T-helper 22 cell (primary cell): Measurements from ENCODE around the gene COL23A1.

Experiments
- DNase-seq: peaks from one replicate; pipeline ENCODE4 v3.0.0-alpha.2; 2020; ENCODE audit warnings: low read depth

The COL23A1 gene

GRCh38 chr5:178280631-178281030, 309.6 kb downstream of the COL23A1 start:
- DNase-seq: no peak

- no peak for DNase-seq
Observed at GRCh38 chr5:178279723-178280438, 310.3 kb downstream of the COL23A1 start.

GRCh38 chr5:178279026-178279722, 311.0 kb downstream of the COL23A1 start:
- no peak for DNase-seq

- no peak for DNase-seq
Observed at GRCh38 chr5:178278358-178279023, 311.7 kb downstream of the COL23A1 start.

GRCh38 chr5:178277866-178278265, 312.3 kb downstream of the COL23A1 start:
- no peak for DNase-seq

GRCh38 chr5:178277346-178277745, 312.8 kb downstream of the COL23A1 start:
- no peak for DNase-seq

GRCh38 chr5:178274781-178275537, 315.2 kb downstream of the COL23A1 start:
- no peak for DNase-seq

- no peak for DNase-seq
Observed at GRCh38 chr5:178273665-178274541, 316.3 kb downstream of the COL23A1 start.

GRCh38 chr5:178273041-178273440, 317.2 kb downstream of the COL23A1 start:
- DNase-seq: no peak

- no peak for DNase-seq
Observed at GRCh38 chr5:178272591-178272990, 317.6 kb downstream of the COL23A1 start.

GRCh38 chr5:178271726-178272479, 318.3 kb downstream of the COL23A1 start:
- no peak for DNase-seq

- DNase-seq: no peak
Observed at GRCh38 chr5:178271231-178271630, 319.0 kb downstream of the COL23A1 start.

GRCh38 chr5:178269499-178269898, 320.7 kb downstream of the COL23A1 start:
- no peak for DNase-seq

- DNase-seq: no peak
Observed at GRCh38 chr5:178267876-178268275, 322.3 kb downstream of the COL23A1 start.

- DNase-seq: no peak
Observed at GRCh38 chr5:178267245-178267644, 322.9 kb downstream of the COL23A1 start.

- DNase-seq: no peak
Observed at GRCh38 chr5:178266581-178266980, 323.6 kb downstream of the COL23A1 start.

- DNase-seq: no peak
Observed at GRCh38 chr5:178265746-178266145, 324.4 kb downstream of the COL23A1 start.

- no peak for DNase-seq
Observed at GRCh38 chr5:178264044-178264443, 326.1 kb downstream of the COL23A1 start.

- DNase-seq: no peak
Observed at GRCh38 chr5:178261666-178262600, 328.3 kb downstream of the COL23A1 start.
